Measurements from ENCODE around the gene CHID1.

- TF ChIP-seq, protein P1, sequence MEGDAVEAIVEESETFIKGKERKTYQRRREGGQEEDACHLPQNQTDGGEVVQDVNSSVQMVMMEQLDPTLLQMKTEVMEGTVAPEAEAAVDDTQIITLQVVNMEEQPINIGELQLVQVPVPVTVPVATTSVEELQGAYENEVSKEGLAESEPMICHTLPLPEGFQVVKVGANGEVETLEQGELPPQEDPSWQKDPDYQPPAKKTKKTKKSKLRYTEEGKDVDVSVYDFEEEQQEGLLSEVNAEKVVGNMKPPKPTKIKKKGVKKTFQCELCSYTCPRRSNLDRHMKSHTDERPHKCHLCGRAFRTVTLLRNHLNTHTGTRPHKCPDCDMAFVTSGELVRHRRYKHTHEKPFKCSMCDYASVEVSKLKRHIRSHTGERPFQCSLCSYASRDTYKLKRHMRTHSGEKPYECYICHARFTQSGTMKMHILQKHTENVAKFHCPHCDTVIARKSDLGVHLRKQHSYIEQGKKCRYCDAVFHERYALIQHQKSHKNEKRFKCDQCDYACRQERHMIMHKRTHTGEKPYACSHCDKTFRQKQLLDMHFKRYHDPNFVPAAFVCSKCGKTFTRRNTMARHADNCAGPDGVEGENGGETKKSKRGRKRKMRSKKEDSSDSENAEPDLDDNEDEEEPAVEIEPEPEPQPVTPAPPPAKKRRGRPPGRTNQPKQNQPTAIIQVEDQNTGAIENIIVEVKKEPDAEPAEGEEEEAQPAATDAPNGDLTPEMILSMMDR (IDR thresholded peaks at IDR 0.05): no peak
- TF ChIP-seq EP300 (IDR thresholded peaks at IDR 0.05) (no peak), POLR2A (IDR thresholded peaks at IDR 0.05) (no peak)
Observed at GRCh38 chr11:951507-951906, 40.9 kb upstream of the CHID1 start.

Data from tibial nerve (tissue), 4 donors.